Lower leg skin (tissue), 4 donors: ENCODE results near the gene SERINC4. TPM values are rescaled to one million over a fixed set of nuclear protein-coding genes. Genes with fewer than 3 reads are reported as not detected.
"Not testable (repeated sequence)": the region's sequence is repeated elsewhere in the genome, so short reads cannot be mapped to it uniquely, and the experiment has no call there.

ENCODE experiments used
- DNase-seq, 2 donors: peaks; one replicate each; pipeline ENCODE4 v3.0.0-alpha.2; 2019; ENCODE audit warnings: low spot score in 2 of 2
- H3K4me3 ChIP-seq: fragments of 200-600 bp; sonication (generic); 2 replicates; pipeline ENCODE4 v1.5.1; 2017; ENCODE audit warnings: mild to moderate bottlenecking, low read depth; ENCODE audit not compliant: poor library complexity, severe bottlenecking
- CTCF ChIP-seq, 3 donors: fragments of 450-650 bp; IDR thresholded peaks; one replicate each; pipeline ENCODE4 v1.5.1; 2016; ENCODE audit warnings: antibody characterized with exemption in 3 of 3, mild to moderate bottlenecking in 3 of 3, moderate library complexity in 2 of 3
- POLR2A ChIP-seq, 2 donors: fragments of 450-650 bp; IDR thresholded peaks; one replicate each; pipeline ENCODE4 v1.6.1; 2016 to 2017; ENCODE audit warnings: antibody characterized with exemption in 2 of 2, mild to moderate bottlenecking in 1 of 2, moderate library complexity in 1 of 2
- WGBS, 2 donors: methylation state at CpG; one replicate each; pipeline ENCODE4 v1.1.5; 2018; 5-methylcytosine and 5-hydroxymethylcytosine counted together
- intact Hi-C: fragments of 100-400 bp; cut with DNase I; formaldehyde crosslinking; loops from one replicate; pipeline ENCODE4 v1.15.0; 2023; ENCODE audit warnings: low total_unique reads
- total RNA-seq, 4 donors: library from RNA; depleted of rRNA; stranded (reverse); fragments of >200 nt; gene quantifications; one replicate each; pipeline ENCODE4 v1.1.0, GENCODE V29; 2016

The SERINC4 gene
- total RNA-seq, 4 donors from 2014 or later: not detected

GRCh38 chr15:43826508-43827341 lies 26.7 kb upstream of the SERINC4 start, which contains the start of gene WDR76:
WDR76 (plus strand) TSS chr15:43827002; CDS start chr15:43827033, 31 bp downstream.
- peak within 1 kb of the TSS; percentile 34 for H3K4me3 ChIP-seq
- TF ChIP-seq CTCF (IDR thresholded peaks at IDR 0.05) (no peak), POLR2A (IDR thresholded peaks at IDR 0.05) (no peak)
- intact Hi-C loops: no loop called here
- DNase-seq: peak; percentile 71 to 96
- WGBS, 2 donors: 4 to 5% methylated on average over 35 to 48 of the region's 48 CpGs

- TF ChIP-seq CTCF (IDR thresholded peaks at IDR 0.05): no peak
- TF ChIP-seq POLR2A (IDR thresholded peaks at IDR 0.05): no peak
- WGBS, 2 donors: 94 to 97% methylated on average over 11 of the region's 11 CpGs
- intact Hi-C loops: no loop called here
- DNase-seq: peak in 1 of 2 donors; percentile 53
- H3K4me3 ChIP-seq: no peak overlapping the region
These were observed 26.0 kb upstream of the SERINC4 start for GRCh38 chr15:43826029-43826507.

GRCh38 chr15:43825305-43825704 lies 25.3 kb upstream of the SERINC4 start:
- 89 to 92% methylated on average over 11 of the region's 11 CpGs for WGBS, 2 donors
- intact Hi-C loops, H3K4me3 ChIP-seq: not testable (repeated sequence)
- peak in 1 of 2 donors; percentile 50 for DNase-seq

- TF ChIP-seq POLR2A (IDR thresholded peaks at IDR 0.05): peak in 1 of 2 donors; percentile 56
- no peak for TF ChIP-seq CTCF (IDR thresholded peaks at IDR 0.05)
- WGBS, 2 donors: 8% methylated on average over 46 of the region's 46 CpGs
- intact Hi-C loops: no loop called here
- peak within 1 kb of the TSS; percentile 63 for H3K4me3 ChIP-seq
- DNase-seq: peak; percentile 96 to 98
These were observed 24.6 kb upstream of the SERINC4 start, which contains the start of gene MFAP1 for GRCh38 chr15:43824302-43825246. MFAP1 (minus strand) TSS chr15:43824690; CDS start chr15:43824569, 121 bp downstream.

GRCh38 chr15:43821505-43821904 lies 21.5 kb upstream of the SERINC4 start:
- intact Hi-C loops: no loop called here
- TF ChIP-seq CTCF (IDR thresholded peaks at IDR 0.05) (no peak), POLR2A (IDR thresholded peaks at IDR 0.05) (no peak)
- H3K4me3 ChIP-seq: no peak overlapping the region
- 76 to 81% methylated on average over 3 of the region's 3 CpGs for WGBS, 2 donors
- DNase-seq: no peak

GRCh38 chr15:43815064-43815463 lies 15.0 kb upstream of the SERINC4 start:
- H3K4me3 ChIP-seq, DNase-seq, intact Hi-C loops: not testable (repeated sequence)
- WGBS, 2 donors: 90 to 92% methylated on average over 5 of the region's 5 CpGs
